ENCODE results near the gene CEP128. TPM values are rescaled to one million over a fixed set of nuclear protein-coding genes. Genes with fewer than 3 reads are reported as not detected.

CEP128 gene
- total RNA-seq, 2 experiments from 2014 or later: 16.4 to 17.1 TPM

- peaks cover 2% of the 10 kb centered on the region for H3K27me3 Mint-ChIP-seq (ENCODE audit: low read depth)
- CTCF ChIA-PET: no interaction called here
- intact Hi-C loops (cut with micrococcal nuclease): no loop called here
Measured at GRCh38 chr14:80948291-80948690, 6.8 kb upstream of the CEP128 start.

DNA sequence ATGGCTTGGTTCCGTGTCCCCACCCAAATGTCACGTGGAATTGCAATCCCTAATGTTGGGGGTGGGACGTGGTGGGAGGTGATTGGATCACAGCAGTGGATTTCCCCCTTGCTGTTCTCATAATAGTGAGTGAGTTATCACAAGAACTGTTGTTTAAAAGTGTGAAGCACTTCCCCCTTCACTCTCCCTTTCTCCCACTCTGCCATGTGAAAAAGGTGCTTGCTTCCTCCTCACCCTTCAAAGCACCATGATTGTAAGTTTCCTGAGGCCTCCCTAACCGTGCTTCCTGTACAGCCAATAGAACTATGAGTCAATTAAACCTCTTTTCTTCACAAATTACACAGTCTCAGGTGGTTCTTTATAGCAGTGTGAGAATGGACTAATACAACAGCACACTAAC lies 5.3 kb upstream of the CEP128 start:
- H3K9me3 Mint-ChIP-seq: peaks cover 6% of the 10 kb centered on the region
- H3K27me3 Mint-ChIP-seq (ENCODE audit: low read depth): peaks cover 2% of the 10 kb centered on the region
- H3K4me3 Mint-ChIP-seq: no peak overlapping the region
- peak; percentile 39 for DNase-seq
- peaks cover 3% of the 10 kb centered on the region for H3K36me3 Mint-ChIP-seq (ENCODE audit: low read depth)
- H3K4me1 Mint-ChIP-seq (ENCODE audit: low read depth): peaks cover 41% of the 10 kb centered on the region
- CTCF ChIA-PET: interaction anchor here (1.9 kb wide), 1 partner anchor 9 kb away, joined by 4 read pairs; the partner anchor contains the start of gene TSHR
- intact Hi-C loops (cut with micrococcal nuclease): loop anchor here (1.0 to 2.0 kb wide), 2 partner anchors 15 to 42 kb away; no protein-coding TSS in a partner anchor
- H3K27ac Mint-ChIP-seq: peak overlapping the region; percentile 90

More at GRCh38 chr14:80948291-80948690, 6.8 kb upstream of the CEP128 start:
- H3K4me3 Mint-ChIP-seq: no peak overlapping the region
- peaks cover 6% of the 10 kb centered on the region for H3K9me3 Mint-ChIP-seq
- no peak for DNase-seq
- peaks cover 3% of the 10 kb centered on the region for H3K36me3 Mint-ChIP-seq (ENCODE audit: low read depth)
- H3K27ac Mint-ChIP-seq: no peak overlapping the region
- H3K4me1 Mint-ChIP-seq (ENCODE audit: low read depth): peaks cover 27% of the 10 kb centered on the region

- Mint-ChIP-seq H3K27me3 (ENCODE audit: low read depth) (peaks cover 2% of the 10 kb centered on the region), H3K27ac (peak overlapping the region; percentile 90), H3K4me3 (no peak overlapping the region), H3K4me1 (ENCODE audit: low read depth) (peaks cover 42% of the 10 kb centered on the region), H3K9me3 (peaks cover 6% of the 10 kb centered on the region), H3K36me3 (ENCODE audit: low read depth) (peaks cover 3% of the 10 kb centered on the region)
- intact Hi-C loops (cut with micrococcal nuclease): loop anchor here (1.0 to 2.0 kb wide), 2 partner anchors 15 to 43 kb away; no protein-coding TSS in a partner anchor
- DNase-seq: no peak
- CTCF ChIA-PET: interaction anchor here (1.1 to 1.9 kb wide), 2 partner anchors 9 to 12 kb away, joined by 3 to 4 read pairs; partner anchors contain the start of gene TSHR
Measured at GRCh38 chr14:80946187-80946586, 4.6 kb upstream of the CEP128 start.

- peaks cover 3% of the 10 kb centered on the region for H3K36me3 Mint-ChIP-seq (ENCODE audit: low read depth)
- H3K27ac Mint-ChIP-seq: no peak overlapping the region
- intact Hi-C loops (cut with micrococcal nuclease): no loop called here
- no peak for DNase-seq
- H3K4me1 Mint-ChIP-seq (ENCODE audit: low read depth): peaks cover 47% of the 10 kb centered on the region
- CTCF ChIA-PET: interaction anchor here (1.1 to 1.9 kb wide), 2 partner anchors 10 to 11 kb away, joined by 3 to 4 read pairs; partner anchors contain the start of gene TSHR
- no peaks in the 10 kb centered on the region for H3K27me3 Mint-ChIP-seq (ENCODE audit: low read depth)
- peaks cover 6% of the 10 kb centered on the region for H3K9me3 Mint-ChIP-seq
- H3K4me3 Mint-ChIP-seq: no peak overlapping the region
Measured at GRCh38 chr14:80944861-80945617, 3.5 kb upstream of the CEP128 start.

GRCh38 chr14:80942191-80942600 lies 658 bp upstream of the CEP128 start:
- Mint-ChIP-seq H3K36me3 (ENCODE audit: low read depth) (peaks cover 3% of the 10 kb centered on the region), H3K4me3 (peak overlapping the region; percentile 86), H3K9me3 (peaks cover 5% of the 10 kb centered on the region), H3K27ac (peak overlapping the region; percentile 88), H3K27me3 (ENCODE audit: low read depth) (no peaks in the 10 kb centered on the region), H3K4me1 (ENCODE audit: low read depth) (peaks cover 45% of the 10 kb centered on the region)
- CTCF ChIA-PET: interaction anchor here (1.0 to 2.9 kb wide), 6 partner anchors 11 to 211 kb away, joined by 3 to 12 read pairs (median 4); no protein-coding TSS in a partner anchor
- peak; percentile 43 for DNase-seq
- intact Hi-C loops (cut with micrococcal nuclease): loop anchor here (1.0 kb wide), 3 partner anchors 11 to 228 kb away; no protein-coding TSS in a partner anchor

DNA sequence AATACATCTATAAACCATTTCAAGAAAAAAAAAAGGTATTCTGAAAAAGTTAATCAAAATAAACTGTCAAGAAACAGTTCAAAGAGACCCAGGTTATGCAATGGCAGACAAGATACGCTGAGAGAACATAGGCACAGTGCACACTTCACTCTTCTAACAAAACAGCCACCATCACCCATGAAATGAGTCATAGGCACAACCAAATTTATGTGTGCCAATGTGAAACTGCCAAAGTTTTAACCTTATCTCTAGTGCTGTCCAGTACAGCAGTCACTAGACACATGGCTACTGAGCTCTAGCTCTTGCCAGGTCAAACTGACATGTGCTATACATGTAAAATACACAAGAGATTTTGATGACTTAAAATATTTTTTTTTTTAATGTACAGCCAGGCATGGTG lies 1.4 kb downstream of the CEP128 start:
- peaks cover 5% of the 10 kb centered on the region for H3K36me3 Mint-ChIP-seq (ENCODE audit: low read depth)
- DNase-seq: peak; percentile 45
- peak overlapping the region; percentile 29 for H3K4me3 Mint-ChIP-seq
- CTCF ChIA-PET: no interaction called here
- H3K9me3 Mint-ChIP-seq: no peaks in the 10 kb centered on the region
- H3K4me1 Mint-ChIP-seq (ENCODE audit: low read depth): peaks cover 26% of the 10 kb centered on the region
- no peak overlapping the region for H3K27ac Mint-ChIP-seq
- intact Hi-C loops (cut with micrococcal nuclease): loop anchor here (2.0 kb wide), 1 partner anchor 595 kb away; no protein-coding TSS in a partner anchor
- H3K27me3 Mint-ChIP-seq (ENCODE audit: low read depth): no peaks in the 10 kb centered on the region

DNA sequence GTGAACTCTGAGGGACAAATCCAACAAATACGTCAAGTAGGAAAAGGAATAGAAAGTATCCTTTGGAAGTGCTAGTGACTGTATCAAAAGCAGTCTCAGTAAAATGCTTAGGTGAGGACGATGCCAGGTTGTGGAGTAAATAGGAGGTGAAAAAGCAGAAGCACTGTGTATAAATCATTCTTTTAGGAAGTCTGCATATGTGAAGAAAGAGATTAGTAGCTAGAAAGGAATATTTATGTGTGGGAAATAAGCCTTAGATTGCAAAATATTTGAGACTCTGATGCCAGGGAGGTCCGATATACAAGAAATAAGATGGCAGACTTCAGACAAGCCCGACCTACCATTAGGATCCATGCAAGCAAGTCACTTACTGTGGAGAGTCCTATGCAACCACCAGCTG lies 7.9 kb downstream of the CEP128 start:
- no peak for DNase-seq
- H3K27me3 Mint-ChIP-seq (ENCODE audit: low read depth): no peaks in the 10 kb centered on the region
- no peak overlapping the region for H3K27ac Mint-ChIP-seq
- CTCF ChIA-PET: interaction anchor here (1.1 to 1.2 kb wide), 2 partner anchors 12 to 53 kb away, joined by 3 read pairs; no protein-coding TSS in a partner anchor
- intact Hi-C loops (cut with micrococcal nuclease): no loop called here
- H3K36me3 Mint-ChIP-seq (ENCODE audit: low read depth): peaks cover 33% of the 10 kb centered on the region
- H3K4me1 Mint-ChIP-seq (ENCODE audit: low read depth): peaks cover 23% of the 10 kb centered on the region
- H3K9me3 Mint-ChIP-seq: no peaks in the 10 kb centered on the region
- H3K4me3 Mint-ChIP-seq: no peak overlapping the region

DNA sequence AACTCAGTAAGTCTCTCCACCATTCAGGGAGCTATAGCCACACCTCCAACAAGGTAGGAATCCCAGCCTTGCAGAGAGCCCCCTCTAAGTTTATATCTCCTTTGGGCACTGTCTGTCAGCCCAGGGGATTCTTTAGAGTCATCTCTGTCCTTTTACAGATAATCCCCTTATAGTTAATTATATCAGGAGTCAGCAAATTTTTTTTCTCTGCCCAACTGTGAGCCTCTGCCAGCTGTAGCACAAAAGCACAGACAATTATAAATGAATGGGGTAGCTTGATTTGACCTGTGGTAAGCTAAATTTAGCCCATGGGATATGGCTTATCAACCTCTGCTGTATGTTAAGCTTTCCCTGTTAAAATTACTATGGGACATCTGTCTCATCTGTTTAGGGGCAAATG lies 8.3 kb downstream of the CEP128 start:
- no peak overlapping the region for H3K4me3 Mint-ChIP-seq
- H3K27ac Mint-ChIP-seq: no peak overlapping the region
- H3K4me1 Mint-ChIP-seq (ENCODE audit: low read depth): peaks cover 23% of the 10 kb centered on the region
- DNase-seq: no peak
- H3K27me3 Mint-ChIP-seq (ENCODE audit: low read depth): no peaks in the 10 kb centered on the region
- CTCF ChIA-PET: interaction anchor here (0.7 to 1.2 kb wide), 2 partner anchors 54 to 134 kb away, joined by 3 read pairs; no protein-coding TSS in a partner anchor
- H3K36me3 Mint-ChIP-seq (ENCODE audit: low read depth): peaks cover 33% of the 10 kb centered on the region
- intact Hi-C loops (cut with micrococcal nuclease): no loop called here
- H3K9me3 Mint-ChIP-seq: no peaks in the 10 kb centered on the region

DNA sequence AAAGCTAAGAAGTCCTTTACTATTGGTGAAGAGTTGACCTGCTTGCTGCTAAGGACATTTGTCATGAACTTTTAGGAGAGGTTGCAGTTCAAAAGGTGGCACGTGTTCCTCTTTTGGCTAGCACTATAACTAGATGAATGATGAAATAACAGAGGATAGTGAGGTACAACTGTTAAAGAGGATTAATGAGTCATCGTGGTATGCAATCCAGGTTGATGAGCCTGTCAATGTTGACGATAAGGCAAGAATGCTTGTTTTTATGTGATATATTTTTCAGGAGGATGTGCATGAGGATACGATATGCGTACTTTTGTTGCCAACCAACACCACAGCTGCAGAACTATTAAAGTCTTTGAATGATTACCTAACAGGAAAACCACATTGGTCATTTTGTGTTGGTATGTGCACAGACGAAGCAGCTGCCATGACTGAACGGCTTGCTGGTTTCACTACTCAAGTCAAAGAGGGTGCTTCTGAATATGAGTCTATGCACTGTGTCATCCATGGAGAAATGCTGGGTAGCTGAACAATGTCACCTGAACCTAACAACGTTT lies 10.6 kb downstream of the CEP128 start:
- peaks cover 23% of the 10 kb centered on the region for H3K4me1 Mint-ChIP-seq (ENCODE audit: low read depth)
- peak overlapping the region; percentile 33 for H3K4me3 Mint-ChIP-seq
- peaks cover 32% of the 10 kb centered on the region for H3K36me3 Mint-ChIP-seq (ENCODE audit: low read depth)
- H3K27ac Mint-ChIP-seq: peak overlapping the region; percentile 73
- no peaks in the 10 kb centered on the region for H3K27me3 Mint-ChIP-seq (ENCODE audit: low read depth)
- CTCF ChIA-PET: interaction anchor here (1.9 to 2.1 kb wide), 2 partner anchors 11 to 56 kb away, joined by 7 to 15 read pairs; partner anchors contain the start of gene CEP128
- no peaks in the 10 kb centered on the region for H3K9me3 Mint-ChIP-seq
- peak; percentile 79 for DNase-seq
- intact Hi-C loops (cut with micrococcal nuclease): loop anchor here (1.0 kb wide), 8 partner anchors 11 to 540 kb away; no protein-coding TSS in a partner anchor

DNA sequence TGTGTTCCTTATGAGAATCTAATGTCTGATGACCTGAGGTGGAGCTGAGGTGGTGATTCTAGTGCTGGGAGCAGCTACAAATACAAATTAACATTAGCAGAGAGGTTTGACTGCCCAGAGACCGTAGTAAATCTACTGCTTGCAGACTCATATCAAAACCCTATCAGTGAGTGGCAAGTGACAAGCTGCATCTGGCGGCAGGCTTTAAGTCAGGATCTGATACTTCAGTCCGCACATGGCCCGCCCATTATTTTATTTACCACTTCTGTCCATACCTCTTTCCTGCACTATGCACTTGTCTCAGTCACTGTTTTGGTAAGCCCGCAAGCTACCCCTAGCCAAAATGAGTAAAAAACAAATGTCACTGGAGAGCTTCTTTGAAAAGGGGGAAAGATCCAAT lies 11.4 kb downstream of the CEP128 start:
- Mint-ChIP-seq H3K27ac (peak overlapping the region; percentile 73), H3K4me1 (ENCODE audit: low read depth) (peaks cover 27% of the 10 kb centered on the region), H3K36me3 (ENCODE audit: low read depth) (peaks cover 30% of the 10 kb centered on the region), H3K27me3 (ENCODE audit: low read depth) (no peaks in the 10 kb centered on the region), H3K9me3 (no peaks in the 10 kb centered on the region), H3K4me3 (no peak overlapping the region)
- CTCF ChIA-PET: interaction anchor here (1.1 to 2.1 kb wide), 3 partner anchors 12 to 241 kb away, joined by 3 to 15 read pairs (median 7); partner anchors contain the start of gene CEP128
- no peak for DNase-seq
- intact Hi-C loops (cut with micrococcal nuclease): no loop called here

GRCh38 chr14:80927083-80927989 lies 14.2 kb downstream of the CEP128 start:
- Mint-ChIP-seq H3K4me3 (no peak overlapping the region), H3K9me3 (no peaks in the 10 kb centered on the region), H3K27ac (no peak overlapping the region), H3K36me3 (ENCODE audit: low read depth) (peaks cover 23% of the 10 kb centered on the region), H3K4me1 (ENCODE audit: low read depth) (peaks cover 32% of the 10 kb centered on the region), H3K27me3 (ENCODE audit: low read depth) (no peaks in the 10 kb centered on the region)
- no peak for DNase-seq
- CTCF ChIA-PET: interaction anchor here (0.6 kb wide), 1 partner anchor 526 kb away, joined by 3 read pairs; no protein-coding TSS in a partner anchor
- intact Hi-C loops (cut with micrococcal nuclease): no loop called here
